Colon (tissue), 2 donors: ENCODE results near the gene EIF2S2.

Experiments
- FAIRE-seq: peaks from 2 replicates; lab custom pipeline; 2012; peaks lifted over from hg19 to GRCh38; lab: Jason Lieb, UNC
- donor health status: control.
- donor health status: control.

Gene EIF2S2

DNA sequence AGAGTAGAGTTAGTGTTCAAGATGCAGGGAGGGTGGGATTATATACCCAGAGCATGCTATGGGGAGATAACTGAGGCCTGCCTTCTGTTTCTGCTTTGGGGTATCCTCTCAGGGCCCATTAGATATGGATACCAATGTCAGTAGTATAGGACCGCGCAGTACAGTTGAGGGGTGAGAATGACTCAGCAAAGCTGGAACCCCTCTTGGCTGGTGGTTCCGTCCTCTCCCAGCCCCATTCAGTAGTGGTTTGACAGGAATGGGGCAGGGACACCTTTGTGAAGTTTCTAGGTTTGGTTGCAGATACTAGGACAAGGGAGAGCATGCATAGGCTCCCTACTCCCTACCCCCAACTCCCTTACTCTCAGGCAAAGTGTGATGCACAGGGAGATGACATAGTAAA is 47.8 kb downstream of the EIF2S2 start:
- no peak for FAIRE-seq

DNA sequence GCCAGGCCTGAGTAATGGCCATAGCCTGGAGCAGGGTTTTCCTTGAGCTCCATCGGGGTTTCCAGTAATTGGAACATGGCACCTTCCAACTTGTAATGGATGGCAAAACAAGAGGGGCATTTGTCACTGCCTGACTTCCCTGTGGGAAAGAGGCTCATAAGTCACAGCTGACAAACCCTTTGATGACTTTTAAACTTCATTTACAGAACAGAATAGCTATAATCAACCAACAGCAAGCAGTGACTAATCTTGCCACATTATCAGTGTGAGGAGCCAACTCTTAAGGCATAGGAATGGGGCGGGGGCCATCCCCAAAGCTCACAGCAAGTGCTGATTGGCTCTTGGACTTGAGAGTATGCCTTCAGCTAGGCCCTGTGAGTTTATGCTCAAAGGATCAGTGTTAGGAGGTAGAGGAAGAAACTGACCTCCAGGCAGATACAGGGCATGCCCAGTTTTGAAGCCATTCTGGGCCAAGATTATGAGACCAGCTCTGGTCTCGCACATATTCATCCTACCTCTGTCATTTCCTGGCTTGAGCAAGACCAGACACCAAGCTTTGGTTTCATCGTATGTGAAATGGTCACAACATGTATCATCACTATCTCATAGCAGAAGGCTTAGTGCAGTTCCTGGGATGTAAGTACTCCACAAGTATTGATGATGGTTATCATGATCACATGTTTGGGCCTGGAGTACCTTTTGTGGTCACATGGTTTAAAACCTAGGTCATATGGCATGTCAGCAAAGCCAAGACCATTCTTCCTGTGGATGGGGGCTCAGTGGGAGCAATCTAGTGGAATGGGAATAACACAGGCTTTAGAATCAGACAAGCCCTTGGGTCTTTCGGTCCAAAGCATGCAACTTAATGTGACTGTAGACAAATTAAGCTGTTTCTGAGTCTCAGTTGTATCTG is 49.2 kb downstream of the EIF2S2 start:
- no peak for FAIRE-seq

DNA sequence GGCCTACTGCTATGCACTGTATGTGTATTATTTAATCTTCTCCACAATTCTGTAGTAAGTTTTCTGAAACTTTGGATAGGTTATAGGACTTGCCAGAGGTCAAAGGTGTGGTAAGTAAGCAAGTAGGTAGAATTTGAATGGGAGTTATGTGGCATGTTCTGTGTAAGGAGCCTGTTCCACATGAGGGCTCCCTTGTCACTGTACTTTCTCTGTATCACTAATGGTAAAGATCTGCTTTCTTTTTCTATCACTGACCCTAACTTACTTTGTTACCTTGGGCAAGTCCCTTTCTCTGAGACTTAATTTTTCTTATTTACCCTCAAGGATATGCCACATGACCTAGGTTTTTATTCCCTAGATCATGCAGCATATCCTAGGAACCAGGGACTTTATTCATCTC is 50.3 kb downstream of the EIF2S2 start:
- no peak for FAIRE-seq

DNA sequence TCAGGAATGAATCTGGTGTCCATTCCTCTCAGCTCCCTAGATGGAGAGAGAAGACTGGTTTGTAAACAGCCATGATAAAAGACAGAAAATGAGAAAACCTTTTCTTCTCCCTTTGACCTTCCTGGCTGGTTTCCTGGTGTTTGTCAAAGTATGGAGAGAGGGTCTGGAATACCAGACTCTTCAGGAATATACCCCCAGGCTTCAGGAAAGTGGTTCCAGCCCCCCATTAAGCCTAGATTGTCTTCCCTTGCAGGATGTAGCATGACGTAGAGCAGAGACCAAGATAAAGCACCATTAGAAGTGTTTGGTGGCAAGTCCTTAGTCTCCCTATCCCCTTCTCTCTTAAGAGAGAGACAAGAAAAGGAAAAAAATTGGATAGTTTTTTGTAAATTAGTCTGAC is 51.1 kb downstream of the EIF2S2 start:
- no peak for FAIRE-seq

DNA sequence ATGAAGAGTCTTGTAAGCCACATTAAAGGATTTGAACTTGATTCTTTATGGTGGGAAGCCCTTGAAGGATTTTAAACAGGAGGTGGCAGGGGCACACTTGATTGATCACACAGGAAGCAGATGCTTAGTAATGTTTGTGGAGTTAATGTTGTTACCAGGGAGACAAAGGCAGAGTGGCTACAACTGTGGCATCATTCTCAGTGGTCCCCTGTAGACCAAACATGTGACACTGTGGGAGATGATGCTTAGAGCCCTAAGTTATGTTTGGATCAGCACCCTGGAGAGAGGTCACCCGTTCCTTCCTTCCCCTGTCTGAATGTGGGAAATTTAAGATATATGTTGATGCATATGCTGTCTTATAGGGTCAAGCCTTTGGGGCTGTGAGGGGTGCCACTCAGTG is 53.2 kb downstream of the EIF2S2 start:
- no peak for FAIRE-seq

DNA sequence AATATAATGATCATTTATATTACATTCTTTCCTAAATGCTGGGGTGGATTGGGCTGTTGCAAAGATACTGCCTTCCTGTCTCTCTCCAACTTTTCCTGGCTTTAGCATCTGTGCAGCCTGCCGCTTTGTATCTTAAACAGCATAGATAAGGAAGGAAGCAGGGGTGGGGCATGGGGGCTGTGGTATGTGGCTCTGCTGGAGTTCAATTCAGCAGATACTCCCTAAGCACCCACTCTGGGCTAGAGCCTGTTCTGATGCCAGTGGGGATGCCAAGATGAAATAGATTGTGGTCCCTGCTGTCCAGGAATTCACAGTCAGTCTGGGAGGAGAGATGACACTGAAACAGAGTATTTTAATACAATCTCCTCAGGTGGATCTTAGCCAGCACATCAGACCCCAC is 56.8 kb downstream of the EIF2S2 start:
- no peak for FAIRE-seq

DNA sequence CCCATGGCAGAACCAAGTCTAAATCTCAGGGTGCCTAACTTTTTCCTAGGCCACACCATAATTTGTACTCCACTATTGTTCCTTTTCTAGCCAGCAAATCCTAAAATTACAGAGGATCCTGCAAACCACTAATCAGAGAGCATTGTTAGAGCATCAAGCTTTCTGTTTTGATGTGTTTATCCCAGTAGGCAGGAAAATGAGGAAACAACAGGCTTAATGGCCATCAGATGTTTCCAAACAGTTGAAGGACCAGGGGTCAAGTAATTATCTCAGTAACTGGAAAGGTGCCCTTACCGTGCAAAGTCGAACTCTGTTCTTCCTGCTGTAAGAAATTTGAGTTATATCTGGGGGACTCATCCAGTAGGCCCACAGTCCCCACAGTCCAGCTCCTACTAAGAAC is 59.6 kb downstream of the EIF2S2 start:
- FAIRE-seq: no peak

DNA sequence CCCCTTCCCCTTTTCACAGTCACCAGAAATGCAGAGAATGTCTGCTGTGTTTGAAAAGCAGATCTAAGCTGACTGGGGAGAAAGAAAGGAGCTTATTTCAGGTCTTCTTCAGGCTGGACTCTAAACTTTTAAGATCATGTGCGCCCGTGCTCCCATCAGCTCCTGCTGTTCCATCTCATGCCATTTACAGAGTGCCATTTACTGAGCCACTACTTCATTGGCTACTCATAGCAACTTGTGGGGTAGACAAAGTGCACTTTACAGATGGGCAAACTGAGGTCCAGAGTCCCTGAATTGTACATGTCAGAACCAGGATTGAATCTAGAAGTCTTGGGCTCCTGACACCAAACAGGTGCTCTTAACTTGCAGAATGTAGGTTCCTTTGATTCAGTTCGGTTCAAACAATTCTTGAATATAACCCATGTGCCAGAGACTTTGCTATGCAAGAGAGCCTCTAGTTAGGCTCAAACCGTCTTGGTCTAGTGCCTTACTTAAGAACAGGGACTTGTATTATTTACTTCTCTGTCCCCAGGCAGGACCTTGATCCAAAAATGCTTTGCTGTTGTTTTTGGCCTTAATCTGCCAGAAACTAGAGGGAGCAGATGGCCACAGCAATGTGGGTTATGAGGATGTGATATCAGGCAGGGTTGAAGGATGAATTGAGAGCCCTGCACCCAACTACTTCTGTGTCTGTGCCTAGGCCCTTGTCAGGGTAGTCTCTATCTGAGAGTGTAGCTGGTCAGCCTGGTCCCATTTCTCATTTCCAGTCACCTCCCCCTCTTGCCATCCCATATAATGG is 61.9 kb downstream of the EIF2S2 start:
- no peak for FAIRE-seq

DNA sequence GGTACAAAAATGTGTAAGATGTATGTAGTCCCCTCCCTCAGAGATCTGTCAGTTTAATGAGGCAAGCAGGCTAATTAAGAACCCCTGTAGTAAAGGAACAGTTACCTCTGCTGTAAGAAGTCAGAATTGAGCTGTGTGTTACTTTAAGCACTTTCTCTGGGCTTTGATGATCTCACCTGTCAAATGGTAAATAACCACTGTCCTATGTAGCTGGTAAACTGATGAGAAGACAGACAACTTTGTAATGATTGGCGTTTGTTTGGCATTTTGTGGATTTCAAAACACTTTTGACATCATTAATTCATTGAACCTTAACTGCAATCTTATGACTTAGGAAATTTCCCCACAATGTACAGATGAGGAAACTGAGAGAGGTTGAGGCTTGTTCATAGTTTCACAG is 62.7 kb downstream of the EIF2S2 start:
- FAIRE-seq: no peak

DNA sequence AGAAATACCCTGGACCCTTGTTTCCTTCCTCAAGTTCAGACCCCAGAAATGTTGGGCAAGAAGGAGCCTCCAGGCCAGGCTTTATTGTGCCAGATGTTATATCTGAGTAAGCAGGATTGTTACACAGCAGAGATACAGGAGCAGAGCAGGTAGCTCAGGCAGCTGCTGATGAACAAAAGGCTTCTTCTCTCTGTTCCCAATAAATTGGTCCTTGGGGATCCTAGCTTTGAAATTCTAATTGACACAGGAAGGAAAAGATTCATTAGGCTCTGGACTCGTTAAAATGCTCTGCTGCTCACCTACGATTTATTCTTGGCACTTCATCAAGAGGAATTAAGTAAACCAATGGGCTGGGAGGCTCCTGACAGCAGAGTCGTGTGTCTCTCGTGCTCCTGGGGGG is 64.1 kb downstream of the EIF2S2 start:
- FAIRE-seq: no peak

DNA sequence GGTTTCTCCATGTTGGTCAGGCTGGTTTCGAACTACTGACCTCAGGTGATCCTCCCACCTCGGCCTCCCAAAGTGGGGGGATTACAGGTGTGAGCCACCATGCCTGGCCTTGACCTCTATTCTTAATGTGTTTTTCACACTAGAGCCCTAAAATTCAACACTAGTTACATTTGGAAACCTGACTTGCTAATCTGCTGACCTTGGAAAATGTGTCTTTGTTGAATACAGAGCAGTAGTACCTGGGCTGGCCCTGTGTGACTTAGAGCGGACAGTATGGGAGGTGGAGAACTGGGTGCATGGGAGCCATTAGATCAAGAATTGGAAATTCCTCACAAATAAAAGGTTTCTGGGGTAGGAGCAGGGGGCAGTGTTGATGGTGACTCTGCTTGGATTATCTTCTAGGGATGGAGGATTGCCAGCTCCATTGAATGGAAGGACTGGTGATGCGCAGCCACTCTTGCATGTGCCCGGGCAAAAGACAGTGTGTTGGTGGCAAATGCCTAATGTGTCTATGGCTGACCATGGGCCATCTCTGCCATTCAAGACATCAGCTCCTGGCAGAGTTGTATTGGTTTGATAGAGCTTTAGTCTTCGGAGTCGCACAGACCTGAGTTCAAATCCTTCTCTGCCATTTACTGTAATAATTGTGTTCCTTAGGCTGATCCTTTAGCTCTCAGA is 64.9 kb downstream of the EIF2S2 start:
- FAIRE-seq: no peak

DNA sequence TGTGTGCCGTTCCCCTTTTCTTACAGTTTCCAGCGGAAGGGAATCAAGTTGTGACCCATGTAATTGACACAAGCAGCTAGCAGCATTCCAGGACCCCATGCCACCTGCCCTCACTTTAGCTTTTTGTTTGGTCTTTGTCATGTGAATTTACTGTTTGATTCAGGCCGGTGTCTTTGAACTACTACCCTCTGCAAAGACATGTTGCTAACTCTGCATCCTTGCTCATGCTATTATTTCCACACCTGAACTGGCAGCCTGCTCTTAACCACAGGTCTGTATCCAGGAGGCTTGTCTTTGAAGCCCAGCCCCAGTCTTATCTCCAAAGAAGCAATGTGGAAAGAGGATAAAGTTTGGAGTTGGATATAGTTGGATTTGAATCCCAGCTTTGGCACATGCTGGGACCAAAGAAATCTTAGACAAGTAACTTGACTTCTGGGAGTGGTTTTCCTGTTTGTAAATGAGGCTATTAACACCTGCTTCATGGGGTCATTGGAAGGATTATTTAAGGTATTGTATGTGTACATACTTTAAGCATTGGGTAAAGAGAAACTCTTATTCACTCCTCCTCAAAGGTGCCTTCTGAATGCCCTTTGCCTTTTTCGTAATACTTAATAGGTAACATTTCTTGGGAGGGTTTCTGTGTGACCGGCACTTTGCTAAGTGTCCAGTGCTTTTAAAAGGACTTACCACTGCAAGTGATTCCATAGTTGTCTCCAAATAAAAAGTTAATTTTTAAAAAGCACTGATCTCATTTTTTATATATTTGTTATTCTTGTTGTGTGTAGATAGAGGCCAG is 65.9 kb downstream of the EIF2S2 start:
- no peak for FAIRE-seq

DNA sequence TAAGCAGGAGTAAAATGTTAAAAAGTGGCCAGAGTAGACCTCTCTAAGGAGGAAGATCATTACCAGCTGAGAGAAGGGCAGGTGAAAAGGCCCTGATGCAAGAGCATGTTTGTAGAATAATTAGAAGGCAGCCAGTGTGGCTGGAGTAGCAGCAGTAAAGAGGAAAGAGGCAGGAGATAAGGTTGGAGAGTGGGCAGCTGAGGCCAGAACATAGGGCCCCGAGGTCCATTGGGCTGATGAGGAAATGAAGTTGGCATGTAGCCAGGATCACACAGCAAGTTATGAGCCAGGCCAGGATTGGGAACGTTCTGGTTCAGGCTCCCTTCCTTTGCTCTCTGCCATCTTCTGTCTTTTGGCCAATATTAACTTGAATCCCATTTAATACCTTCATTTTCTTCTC is 66.7 kb downstream of the EIF2S2 start:
- FAIRE-seq: no peak

DNA sequence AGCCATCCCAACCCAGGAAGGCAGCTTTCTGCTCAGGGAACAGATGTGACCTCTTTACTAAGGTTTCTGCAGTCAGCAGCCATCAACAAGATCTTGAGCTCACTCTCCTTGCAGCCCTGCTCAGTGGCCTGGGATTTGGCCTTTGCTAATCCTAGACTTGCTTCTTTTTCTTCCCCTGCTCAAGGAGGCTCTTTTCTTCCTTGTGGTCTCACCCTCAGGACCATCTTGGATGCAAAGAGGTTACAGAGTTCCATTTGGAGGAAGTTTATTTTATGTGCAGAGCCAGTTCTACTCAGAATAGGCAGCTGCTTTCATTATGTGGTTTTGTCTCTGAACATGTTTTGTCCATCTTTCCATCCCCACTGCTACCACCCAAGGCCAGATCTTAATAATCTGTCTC is 69.0 kb downstream of the EIF2S2 start:
- FAIRE-seq: no peak

DNA sequence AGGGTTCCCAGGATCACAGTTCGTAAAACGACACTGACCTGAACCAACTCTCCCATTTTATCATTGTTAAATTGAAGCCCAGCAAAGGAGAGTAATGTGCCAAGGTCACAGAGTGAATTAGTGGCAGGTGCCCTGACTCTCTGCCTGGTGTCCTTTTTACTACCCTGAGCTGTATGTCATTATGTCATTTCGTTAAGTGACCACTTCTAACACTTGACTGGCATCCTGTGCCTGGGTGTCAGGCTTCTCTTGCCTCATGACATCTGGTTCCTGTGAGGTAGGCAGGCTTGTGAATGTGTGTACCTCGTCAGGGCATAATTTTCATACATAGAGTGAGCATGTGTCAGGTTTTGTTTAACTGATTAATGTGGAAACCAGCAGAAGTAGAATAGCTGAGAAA is 69.8 kb downstream of the EIF2S2 start:
- FAIRE-seq: no peak

DNA sequence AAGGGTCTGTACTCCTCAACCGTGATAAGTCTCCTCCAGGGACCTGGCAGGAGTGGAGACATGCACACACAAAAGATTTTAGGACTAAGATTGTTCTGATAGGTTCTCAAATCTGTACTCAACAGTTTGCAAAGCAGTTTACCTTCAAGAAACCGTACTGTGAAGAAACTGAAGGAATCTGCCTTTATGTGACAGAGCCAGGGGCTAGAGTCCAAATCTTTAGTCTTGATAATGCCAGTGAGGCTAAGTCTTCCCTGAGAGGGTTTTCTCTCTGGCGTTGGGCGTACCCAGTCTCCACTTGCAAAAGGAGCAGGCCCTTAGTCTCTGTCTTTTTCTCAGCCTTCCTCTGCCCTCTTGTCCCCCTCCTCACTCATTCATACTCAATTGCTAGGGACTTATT is 70.8 kb downstream of the EIF2S2 start:
- FAIRE-seq: no peak

DNA sequence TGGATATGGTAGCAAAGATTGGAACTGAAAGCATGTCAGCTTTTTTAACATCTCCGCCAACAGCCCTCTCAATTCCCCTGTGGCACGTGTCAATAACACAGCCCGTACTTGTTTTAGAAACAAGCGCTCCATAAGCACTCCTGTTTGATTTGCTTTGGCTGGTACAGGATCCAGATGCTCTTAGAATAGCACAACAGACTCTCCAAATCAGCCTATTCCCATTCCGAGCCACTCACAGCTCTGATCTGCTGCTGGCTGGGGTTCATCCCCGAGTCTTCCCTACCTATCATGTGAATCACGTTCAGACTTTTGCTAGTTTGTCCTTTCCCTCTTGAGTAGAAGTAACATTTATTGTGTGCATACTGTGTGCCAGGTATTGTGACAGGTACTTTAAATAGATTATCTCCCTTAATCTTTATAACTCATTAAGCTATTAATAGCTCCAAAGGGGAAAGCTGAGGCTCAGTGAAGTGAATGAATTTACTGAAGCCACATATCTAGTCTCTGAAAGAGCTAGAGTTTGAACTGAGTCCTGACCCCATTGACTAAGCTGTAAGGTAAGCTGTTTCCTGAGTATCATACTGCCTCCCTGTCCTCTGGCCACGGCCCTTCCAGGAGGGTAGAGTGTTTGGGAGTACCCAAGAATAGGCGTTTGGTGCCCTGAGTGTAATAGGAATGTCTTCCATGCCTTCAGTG is 71.6 kb downstream of the EIF2S2 start:
- no peak for FAIRE-seq
